GM21576 (cell line): ENCODE measurements around the gene NFKB1.
"Not testable (repeated sequence)": the region's sequence is repeated elsewhere in the genome, so short reads cannot be mapped to it uniquely, and the experiment has no call there.

ENCODE experiments used
- ATAC-seq: cut with Tn5 transposase; IDR thresholded peaks from one replicate; pipeline ENCODE4 v1.9.1; 2021; ENCODE audit warnings: mild to moderate bottlenecking, moderate library complexity; ENCODE audit not compliant: unreplicated experiment

The NFKB1 gene, protein sequence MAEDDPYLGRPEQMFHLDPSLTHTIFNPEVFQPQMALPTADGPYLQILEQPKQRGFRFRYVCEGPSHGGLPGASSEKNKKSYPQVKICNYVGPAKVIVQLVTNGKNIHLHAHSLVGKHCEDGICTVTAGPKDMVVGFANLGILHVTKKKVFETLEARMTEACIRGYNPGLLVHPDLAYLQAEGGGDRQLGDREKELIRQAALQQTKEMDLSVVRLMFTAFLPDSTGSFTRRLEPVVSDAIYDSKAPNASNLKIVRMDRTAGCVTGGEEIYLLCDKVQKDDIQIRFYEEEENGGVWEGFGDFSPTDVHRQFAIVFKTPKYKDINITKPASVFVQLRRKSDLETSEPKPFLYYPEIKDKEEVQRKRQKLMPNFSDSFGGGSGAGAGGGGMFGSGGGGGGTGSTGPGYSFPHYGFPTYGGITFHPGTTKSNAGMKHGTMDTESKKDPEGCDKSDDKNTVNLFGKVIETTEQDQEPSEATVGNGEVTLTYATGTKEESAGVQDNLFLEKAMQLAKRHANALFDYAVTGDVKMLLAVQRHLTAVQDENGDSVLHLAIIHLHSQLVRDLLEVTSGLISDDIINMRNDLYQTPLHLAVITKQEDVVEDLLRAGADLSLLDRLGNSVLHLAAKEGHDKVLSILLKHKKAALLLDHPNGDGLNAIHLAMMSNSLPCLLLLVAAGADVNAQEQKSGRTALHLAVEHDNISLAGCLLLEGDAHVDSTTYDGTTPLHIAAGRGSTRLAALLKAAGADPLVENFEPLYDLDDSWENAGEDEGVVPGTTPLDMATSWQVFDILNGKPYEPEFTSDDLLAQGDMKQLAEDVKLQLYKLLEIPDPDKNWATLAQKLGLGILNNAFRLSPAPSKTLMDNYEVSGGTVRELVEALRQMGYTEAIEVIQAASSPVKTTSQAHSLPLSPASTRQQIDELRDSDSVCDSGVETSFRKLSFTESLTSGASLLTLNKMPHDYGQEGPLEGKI

DNA sequence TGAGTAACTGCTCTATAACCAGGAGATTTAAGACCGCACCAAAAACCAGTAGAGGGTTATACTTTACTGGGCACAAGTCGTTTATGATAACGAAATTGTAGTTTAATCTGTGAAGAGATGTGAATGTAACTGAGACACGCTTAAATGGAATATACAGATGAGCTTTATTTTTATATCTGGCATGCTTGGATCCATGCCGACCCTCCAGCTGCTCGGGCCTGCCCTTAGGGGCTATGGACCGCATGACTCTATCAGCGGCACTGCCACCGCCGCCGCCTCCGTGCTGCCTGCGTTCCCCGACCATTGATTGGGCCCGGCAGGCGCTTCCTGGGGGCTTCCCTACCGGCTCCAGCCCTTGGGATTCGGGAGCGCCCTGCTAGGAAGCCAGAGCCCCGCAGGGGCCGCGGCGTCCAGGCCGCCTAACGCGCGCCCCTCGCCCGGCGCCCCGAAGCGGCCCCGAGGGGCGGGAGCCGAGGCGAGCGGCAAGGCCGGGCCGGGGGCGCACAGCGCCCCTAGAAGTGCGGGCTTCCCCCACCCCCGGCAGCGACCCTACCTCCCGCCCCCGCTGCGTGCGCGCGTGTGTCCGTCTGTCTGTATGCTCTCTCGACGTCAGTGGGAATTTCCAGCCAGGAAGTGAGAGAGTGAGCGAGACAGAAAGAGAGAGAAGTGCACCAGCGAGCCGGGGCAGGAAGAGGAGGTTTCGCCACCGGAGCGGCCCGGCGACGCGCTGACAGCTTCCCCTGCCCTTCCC lies at the start of gene NFKB1:
TSS of gene NFKB1 (plus strand) at position 664 of the 751 bp plus-strand sequence. CDS start 24,160 bp downstream, outside the sequence.
- ATAC-seq: peak; percentile 48

GRCh38 chr4:102452854-102453253 lies 48.3 kb upstream of the NFKB1 start:
- no peak for ATAC-seq

DNA sequence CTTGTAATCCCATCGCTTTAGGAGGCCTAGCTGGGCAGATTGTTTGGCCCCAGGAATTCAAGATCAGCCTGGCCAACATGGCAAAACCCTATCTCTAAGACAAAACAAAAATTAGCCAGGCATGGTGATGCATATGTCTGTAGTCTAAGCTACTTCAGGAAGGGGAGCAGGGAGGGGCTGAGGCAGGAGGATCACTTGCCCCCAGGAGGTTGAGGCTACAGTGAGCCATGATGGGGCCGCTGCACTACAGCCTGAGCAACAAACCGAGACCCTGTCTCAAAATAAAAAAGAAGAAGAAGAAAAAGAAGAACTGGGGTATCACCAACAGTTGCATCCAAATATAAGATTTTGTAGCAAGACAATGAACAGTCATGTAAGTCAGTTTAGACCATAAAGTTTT lies 47.3 kb upstream of the NFKB1 start:
- no peak for ATAC-seq

DNA sequence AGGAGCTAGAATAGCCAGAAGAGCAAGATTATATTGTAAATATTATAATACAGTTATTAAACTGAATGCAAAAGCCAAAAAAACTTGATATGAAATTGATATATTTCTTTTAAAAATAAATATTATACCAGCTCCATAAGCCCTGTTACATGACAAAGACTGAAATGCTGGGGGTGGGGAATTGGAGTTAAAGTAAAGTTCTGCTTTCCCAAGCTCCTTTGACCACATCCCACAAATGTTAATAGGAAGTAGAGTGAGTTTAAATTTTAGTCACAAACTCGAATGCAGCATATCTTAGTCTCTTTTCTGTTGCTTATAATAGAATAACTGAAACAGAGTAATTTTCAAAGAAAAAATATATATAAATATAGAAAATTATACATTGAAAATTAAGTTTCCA lies 46.9 kb upstream of the NFKB1 start:
- no peak for ATAC-seq

GRCh38 chr4:102454981-102455685 lies 46.0 kb upstream of the NFKB1 start:
- ATAC-seq: no peak

DNA sequence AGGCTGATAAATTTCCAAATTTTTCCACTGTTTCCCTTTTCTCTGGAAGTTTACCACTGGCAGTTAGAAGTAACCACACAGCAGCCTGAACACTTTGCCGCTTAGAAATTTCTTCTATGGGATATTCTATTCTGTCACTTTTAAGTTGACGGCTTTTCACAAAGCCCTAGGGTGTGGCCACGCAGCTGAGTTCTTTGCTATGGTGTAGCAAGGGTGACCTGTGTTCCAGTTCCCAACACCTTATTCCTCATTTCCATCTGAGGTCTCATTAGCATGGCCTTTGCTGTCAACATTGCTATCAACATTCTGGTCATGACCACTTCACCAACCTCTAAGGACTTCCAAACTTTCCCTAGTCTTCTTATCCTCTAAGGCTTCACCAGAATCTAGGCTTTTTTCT lies 45.4 kb upstream of the NFKB1 start:
- no peak for ATAC-seq

DNA sequence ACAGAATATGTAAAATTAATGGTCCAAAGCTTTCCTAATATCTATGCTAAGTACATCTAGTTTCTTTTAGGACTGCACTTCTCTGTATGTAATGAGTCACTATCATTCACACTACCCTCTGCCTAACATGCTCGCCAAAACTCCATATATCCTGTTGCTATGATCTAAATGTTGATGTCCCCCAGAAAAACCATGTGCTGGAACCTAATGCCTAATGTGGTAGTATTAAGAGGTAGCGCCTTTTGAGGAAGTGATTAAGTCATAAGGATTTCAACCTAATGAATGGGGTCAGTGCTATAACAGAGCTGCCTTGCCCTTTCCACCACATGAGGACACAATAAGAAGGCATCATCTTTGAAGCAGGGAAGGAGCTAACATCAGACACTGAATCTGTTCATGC lies 34.9 kb upstream of the NFKB1 start:
- no peak for ATAC-seq

- ATAC-seq: no peak
Measured at GRCh38 chr4:102469806-102470205, 31.4 kb upstream of the NFKB1 start.

DNA sequence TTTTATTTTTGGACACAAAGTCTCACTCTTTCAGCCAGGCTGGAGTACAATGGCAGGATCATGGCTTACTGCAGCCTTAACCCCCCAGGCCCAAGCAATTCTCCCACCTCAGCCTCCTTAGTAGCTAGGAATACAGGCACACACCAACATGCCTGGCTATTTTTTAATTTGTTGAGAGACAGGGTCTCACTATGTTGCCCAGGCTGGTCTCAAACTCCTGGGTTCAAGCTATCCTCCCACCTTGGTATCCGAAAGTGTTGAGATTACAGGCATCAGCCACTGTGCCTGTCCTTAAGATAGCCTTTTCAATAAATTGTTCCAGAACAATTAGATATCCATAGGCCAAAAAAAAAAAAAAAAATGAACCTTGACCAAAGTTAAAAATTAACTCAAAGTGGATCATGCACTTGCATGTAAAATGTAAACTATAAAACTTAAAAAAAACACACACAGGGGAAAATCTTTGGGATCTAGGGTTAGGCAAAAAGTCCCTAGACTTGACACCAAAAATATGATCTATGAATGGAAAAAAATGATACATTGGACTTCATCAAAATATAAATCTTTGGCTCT lies 28.6 kb upstream of the NFKB1 start:
- ATAC-seq: no peak

DNA sequence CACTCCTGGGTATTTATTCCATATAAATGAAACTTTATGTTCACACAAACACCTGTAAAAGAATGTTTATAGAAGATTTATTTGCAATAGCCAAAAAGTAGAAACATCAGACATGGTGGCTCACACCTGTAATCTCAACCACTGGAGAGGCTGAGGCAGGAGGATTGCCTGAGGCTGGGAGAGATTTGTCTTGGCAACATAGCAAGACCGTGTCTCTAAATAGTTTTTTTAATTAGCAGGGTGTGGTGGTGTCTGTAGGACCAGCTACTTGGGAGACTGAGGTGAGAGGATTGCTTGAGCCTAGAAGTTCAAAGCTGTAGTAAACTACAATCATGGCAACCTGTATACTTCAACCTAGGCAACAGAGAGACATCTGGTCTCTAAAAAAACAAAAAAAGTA lies 27.7 kb upstream of the NFKB1 start:
- no peak for ATAC-seq

DNA sequence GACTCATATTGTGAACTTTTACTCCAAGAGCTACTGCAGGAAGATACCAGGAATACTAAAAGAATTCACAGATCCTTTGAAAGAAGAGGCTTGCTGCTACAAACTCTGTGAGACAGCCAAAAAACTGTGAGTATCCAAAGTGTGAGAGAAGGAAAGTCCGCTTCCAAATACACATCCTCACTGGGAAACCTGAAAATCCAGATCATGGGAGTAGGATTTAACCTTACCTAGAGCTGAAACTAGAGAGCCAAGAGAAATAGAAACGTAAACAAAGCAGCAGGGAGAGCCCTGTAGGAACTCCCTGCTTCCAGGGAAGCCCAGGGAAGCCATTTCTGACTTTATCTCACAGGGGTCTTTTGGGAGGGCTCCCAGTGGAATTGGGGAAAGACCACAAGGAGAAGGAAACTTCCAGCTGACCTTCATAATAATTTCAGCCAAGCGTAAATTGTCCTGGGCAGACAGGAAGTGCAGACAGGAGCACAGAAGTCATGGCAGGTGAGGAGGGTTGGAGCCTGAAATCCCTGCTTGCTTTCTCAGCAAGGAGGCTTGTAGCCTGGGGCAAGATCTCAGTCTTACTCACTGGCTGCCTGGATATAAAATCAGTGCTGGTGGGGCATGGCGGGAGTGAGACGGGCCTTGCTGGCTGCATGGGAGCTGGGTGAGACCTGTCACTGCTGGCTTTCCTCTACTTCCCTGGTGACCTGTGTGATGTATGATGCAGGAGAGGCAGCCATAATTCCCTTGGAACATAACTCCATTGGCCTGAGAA lies 26.2 kb upstream of the NFKB1 start:
- no peak for ATAC-seq

DNA sequence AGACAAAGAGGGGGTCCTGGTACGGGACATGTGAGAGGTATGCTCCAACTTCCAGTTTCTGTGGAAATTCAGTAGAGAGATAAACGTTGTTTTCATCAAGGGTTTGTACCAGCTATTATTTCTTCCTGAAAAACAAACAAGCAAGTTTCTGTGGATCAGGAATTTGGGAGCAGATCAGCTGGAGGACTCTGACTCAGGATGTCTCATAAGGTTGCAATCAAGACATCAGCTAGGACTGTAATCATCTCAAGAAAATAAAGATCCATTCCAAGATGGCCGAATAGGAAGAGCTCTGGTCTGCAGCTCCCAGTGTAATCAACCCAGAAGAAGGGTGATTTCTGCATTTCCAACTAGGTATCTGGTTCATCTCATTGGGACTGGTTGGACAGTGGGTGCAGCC lies 23.5 kb upstream of the NFKB1 start:
- ATAC-seq: no peak

- ATAC-seq: no peak
Measured at GRCh38 chr4:102478186-102478585, 23.0 kb upstream of the NFKB1 start.

- ATAC-seq: not testable (repeated sequence)
Measured at GRCh38 chr4:102479832-102480231, 21.3 kb upstream of the NFKB1 start.

- no peak for ATAC-seq
Measured at GRCh38 chr4:102483120-102483519, 18.0 kb upstream of the NFKB1 start.

DNA sequence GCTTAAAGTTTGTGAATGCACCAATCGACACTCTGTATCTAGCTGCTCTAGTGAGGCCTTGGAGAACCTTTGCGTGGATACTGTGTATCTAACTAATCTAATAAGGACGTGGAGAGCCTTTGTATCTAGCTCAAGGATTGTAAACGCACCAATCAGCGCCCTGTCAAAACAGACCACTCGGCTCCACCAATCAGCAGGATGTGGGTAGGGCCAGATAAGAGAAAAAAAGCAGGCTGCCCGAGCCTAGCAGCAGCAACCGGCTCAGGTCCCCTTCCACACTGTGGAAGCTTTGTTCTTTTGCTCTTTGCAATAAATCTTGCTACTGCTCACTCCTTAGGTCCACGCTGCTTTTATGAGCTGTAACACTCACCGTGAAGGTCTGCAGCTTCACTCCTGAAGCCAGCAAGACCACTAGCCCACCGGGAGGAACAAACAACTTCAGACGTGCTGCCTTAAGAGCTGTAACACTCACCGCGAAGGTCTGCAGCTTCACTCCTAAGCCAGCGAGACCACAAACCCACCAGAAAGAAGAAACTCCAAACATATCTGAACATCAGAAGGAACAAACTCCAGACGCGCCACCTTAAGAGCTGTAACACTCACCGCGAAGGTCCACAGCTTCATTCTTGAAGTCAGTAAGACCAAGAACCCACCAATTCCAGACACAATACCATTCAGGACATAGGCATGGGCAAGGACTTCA lies 17.0 kb upstream of the NFKB1 start:
- ATAC-seq: not testable (repeated sequence)

GRCh38 chr4:102492531-102493241 lies 8.5 kb upstream of the NFKB1 start:
- no peak for ATAC-seq

GRCh38 chr4:102493257-102493656 lies 7.9 kb upstream of the NFKB1 start:
- ATAC-seq: no peak
